GM12878 (cell line): ENCODE results near the gene PHPT1. TPM values are rescaled to one million over a fixed set of nuclear protein-coding genes. Genes with fewer than 3 reads are reported as not detected.
A peak's percentile ranks its signal among the peaks of the same experiment; 100 is the strongest.

Source experiments
- HCFC1 ChIP-seq: fragments of 150-350 bp; IDR thresholded peaks from 2 replicates; pipeline ENCODE4 v1.6.1; 2014; ENCODE audit warnings: low read length
- MXI1 ChIP-seq: fragments of 150-350 bp; IDR thresholded peaks from 2 replicates; pipeline ENCODE4 v1.6.1; 2011; ENCODE audit warnings: low read depth, mild to moderate bottlenecking, inconsistent platforms, low read length, improper control_type of control experiment
- NR2C2 ChIP-seq: IDR thresholded peaks from 2 replicates; pipeline ENCODE4 v1.6.1; 2011; ENCODE audit warnings: borderline replicate concordance, low read depth; ENCODE audit not compliant: control insufficient read depth, insufficient read length
- RFX5 ChIP-seq: IDR thresholded peaks from 2 replicates; pipeline ENCODE4 v1.6.1; 2011; ENCODE audit warnings: low read depth, low read length, improper control_type of control experiment
- SMARCA5 ChIP-seq: fragments of 450-650 bp; IDR thresholded peaks from 2 replicates; pipeline ENCODE4 v1.6.1; 2017; ENCODE audit warnings: mild to moderate bottlenecking
- SUPT20H ChIP-seq: IDR thresholded peaks from 2 replicates; pipeline ENCODE4 v1.6.1; 2011; ENCODE audit warnings: low read depth, mild to moderate bottlenecking, low read length, moderate library complexity, borderline replicate concordance; ENCODE audit not compliant: control insufficient read depth
- TCF3 ChIP-seq: IDR thresholded peaks from 2 replicates; pipeline ENCODE4 v1.6.1; 2012; ENCODE audit warnings: low read depth, mild to moderate bottlenecking, low read length, borderline replicate concordance; ENCODE audit not compliant: insufficient read depth
- TCF7 ChIP-seq: IDR thresholded peaks from 2 replicates; pipeline ENCODE4 v1.6.1; 2014; ENCODE audit warnings: antibody characterized with exemption, borderline replicate concordance
- YY1 ChIP-seq: IDR thresholded peaks from 2 replicates; pipeline ENCODE4 v1.6.1; 2011; ENCODE audit warnings: low read depth, mild to moderate bottlenecking, low read length
- ZSCAN29 ChIP-seq: fragments of 450-650 bp; IDR thresholded peaks from 2 replicates; pipeline ENCODE4 v1.6.1; 2017; ENCODE audit warnings: mild to moderate bottlenecking, moderate library complexity
- polyA plus RNA-seq, 11 experiments: library from polyadenylated mRNA; depleted of rRNA in 4 of 11; unstranded in 6 of 11; stranded (reverse) in 5 of 11; fragments of >200 nt; fragmentation: Nextera tagmentation in 4 of 11; fragmentation: Illumina TruSeq in 1 of 11; extraction: Ambion mirVana in 4 of 11; extraction: Trizol in 1 of 11; gene quantifications; 1 replicate in 1 of 11; 2 replicates in 10 of 11; pipeline versions ENCODE4 v1.2.1 to v1.2.3, GENCODE V29; 2011 to 2016; ENCODE audit warnings: inconsistent platforms in 2 of 11, missing spikeins in 2 of 11, low read depth in 1 of 11
- total RNA-seq, 4 experiments: library from RNA; depleted of rRNA in 3 of 4; stranded (reverse); fragments of >200 nt in 3 of 4; fragmentation: Illumina TruSeq in 1 of 4; extraction: Trizol in 1 of 4; gene quantifications; 2 replicates each; pipeline versions ENCODE4 v1.2.1 to v1.2.3, GENCODE V29; 2013 to 2021
- TF ChIP-seq, protein P1 (sequence below): fragments of 450-650 bp; IDR thresholded peaks from 2 replicates; pipeline ENCODE4 v1.6.1; 2016; ENCODE audit warnings: mild to moderate bottlenecking, moderate library complexity, borderline replicate concordance
- TF ChIP-seq, protein P2 (sequence below): IDR thresholded peaks from 2 replicates; pipeline ENCODE4 v1.6.1; 2012; ENCODE audit warnings: improper control_type of control experiment, low read depth, low read length; ENCODE audit not compliant: insufficient replicate concordance

PHPT1 gene
- total and polyA plus RNA-seq, 10 of the 15 experiments (the other 5 are each of a cell fraction or from before 2014, with no cell fraction given) = 56.2 to 323 (median 140) TPM

- TF ChIP-seq, protein P1, sequence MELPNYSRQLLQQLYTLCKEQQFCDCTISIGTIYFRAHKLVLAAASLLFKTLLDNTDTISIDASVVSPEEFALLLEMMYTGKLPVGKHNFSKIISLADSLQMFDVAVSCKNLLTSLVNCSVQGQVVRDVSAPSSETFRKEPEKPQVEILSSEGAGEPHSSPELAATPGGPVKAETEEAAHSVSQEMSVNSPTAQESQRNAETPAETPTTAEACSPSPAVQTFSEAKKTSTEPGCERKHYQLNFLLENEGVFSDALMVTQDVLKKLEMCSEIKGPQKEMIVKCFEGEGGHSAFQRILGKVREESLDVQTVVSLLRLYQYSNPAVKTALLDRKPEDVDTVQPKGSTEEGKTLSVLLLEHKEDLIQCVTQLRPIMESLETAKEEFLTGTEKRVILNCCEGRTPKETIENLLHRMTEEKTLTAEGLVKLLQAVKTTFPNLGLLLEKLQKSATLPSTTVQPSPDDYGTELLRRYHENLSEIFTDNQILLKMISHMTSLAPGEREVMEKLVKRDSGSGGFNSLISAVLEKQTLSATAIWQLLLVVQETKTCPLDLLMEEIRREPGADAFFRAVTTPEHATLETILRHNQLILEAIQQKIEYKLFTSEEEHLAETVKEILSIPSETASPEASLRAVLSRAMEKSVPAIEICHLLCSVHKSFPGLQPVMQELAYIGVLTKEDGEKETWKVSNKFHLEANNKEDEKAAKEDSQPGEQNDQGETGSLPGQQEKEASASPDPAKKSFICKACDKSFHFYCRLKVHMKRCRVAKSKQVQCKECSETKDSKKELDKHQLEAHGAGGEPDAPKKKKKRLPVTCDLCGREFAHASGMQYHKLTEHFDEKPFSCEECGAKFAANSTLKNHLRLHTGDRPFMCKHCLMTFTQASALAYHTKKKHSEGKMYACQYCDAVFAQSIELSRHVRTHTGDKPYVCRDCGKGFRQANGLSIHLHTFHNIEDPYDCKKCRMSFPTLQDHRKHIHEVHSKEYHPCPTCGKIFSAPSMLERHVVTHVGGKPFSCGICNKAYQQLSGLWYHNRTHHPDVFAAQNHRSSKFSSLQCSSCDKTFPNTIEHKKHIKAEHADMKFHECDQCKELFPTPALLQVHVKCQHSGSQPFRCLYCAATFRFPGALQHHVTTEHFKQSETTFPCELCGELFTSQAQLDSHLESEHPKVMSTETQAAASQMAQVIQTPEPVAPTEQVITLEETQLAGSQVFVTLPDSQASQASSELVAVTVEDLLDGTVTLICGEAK = no peak
- 0 out of 2 replicates have a peak, but pooled peaks have one; percentile 18 for TF ChIP-seq TCF3
- no peak for TF ChIP-seq NR2C2
- TF ChIP-seq HCFC1 = no peak
- TF ChIP-seq ZSCAN29 = no peak
- TF ChIP-seq MXI1 = no peak
- no peak for TF ChIP-seq SUPT20H
- TF ChIP-seq, protein P2, sequence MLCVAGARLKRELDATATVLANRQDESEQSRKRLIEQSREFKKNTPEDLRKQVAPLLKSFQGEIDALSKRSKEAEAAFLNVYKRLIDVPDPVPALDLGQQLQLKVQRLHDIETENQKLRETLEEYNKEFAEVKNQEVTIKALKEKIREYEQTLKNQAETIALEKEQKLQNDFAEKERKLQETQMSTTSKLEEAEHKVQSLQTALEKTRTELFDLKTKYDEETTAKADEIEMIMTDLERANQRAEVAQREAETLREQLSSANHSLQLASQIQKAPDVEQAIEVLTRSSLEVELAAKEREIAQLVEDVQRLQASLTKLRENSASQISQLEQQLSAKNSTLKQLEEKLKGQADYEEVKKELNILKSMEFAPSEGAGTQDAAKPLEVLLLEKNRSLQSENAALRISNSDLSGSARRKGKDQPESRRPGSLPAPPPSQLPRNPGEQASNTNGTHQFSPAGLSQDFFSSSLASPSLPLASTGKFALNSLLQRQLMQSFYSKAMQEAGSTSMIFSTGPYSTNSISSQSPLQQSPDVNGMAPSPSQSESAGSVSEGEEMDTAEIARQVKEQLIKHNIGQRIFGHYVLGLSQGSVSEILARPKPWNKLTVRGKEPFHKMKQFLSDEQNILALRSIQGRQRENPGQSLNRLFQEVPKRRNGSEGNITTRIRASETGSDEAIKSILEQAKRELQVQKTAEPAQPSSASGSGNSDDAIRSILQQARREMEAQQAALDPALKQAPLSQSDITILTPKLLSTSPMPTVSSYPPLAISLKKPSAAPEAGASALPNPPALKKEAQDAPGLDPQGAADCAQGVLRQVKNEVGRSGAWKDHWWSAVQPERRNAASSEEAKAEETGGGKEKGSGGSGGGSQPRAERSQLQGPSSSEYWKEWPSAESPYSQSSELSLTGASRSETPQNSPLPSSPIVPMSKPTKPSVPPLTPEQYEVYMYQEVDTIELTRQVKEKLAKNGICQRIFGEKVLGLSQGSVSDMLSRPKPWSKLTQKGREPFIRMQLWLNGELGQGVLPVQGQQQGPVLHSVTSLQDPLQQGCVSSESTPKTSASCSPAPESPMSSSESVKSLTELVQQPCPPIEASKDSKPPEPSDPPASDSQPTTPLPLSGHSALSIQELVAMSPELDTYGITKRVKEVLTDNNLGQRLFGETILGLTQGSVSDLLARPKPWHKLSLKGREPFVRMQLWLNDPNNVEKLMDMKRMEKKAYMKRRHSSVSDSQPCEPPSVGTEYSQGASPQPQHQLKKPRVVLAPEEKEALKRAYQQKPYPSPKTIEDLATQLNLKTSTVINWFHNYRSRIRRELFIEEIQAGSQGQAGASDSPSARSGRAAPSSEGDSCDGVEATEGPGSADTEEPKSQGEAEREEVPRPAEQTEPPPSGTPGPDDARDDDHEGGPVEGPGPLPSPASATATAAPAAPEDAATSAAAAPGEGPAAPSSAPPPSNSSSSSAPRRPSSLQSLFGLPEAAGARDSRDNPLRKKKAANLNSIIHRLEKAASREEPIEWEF = no peak
- peak; percentile 43; the same call in 1 of the 2 replicates for TF ChIP-seq YY1
- TF ChIP-seq TCF7 = no peak
- TF ChIP-seq RFX5 = no peak
- no peak for TF ChIP-seq SMARCA5
Measured at GRCh38 chr9:136799854-136800657, 49.2 kb upstream of the PHPT1 start (continued).
